Activated CD4-positive, alpha-beta T cell treated with anti-CD3 and anti-CD28 coated beads, Interleukin-10, Interleukin-2, amounts not matched to agents 100 ng/mL and 50 ng/mL, durations not matched to agents 16 hours and 8 hours (primary cell): ENCODE results near the gene MIPOL1.
"Not testable (repeated sequence)": the region's sequence is repeated elsewhere in the genome, so short reads cannot be mapped to it uniquely, and the experiment has no call there.

Experiments
- DNase-seq: peaks from one replicate; pipeline ENCODE4 v3.0.0-alpha.2; 2020

The MIPOL1 gene, protein sequence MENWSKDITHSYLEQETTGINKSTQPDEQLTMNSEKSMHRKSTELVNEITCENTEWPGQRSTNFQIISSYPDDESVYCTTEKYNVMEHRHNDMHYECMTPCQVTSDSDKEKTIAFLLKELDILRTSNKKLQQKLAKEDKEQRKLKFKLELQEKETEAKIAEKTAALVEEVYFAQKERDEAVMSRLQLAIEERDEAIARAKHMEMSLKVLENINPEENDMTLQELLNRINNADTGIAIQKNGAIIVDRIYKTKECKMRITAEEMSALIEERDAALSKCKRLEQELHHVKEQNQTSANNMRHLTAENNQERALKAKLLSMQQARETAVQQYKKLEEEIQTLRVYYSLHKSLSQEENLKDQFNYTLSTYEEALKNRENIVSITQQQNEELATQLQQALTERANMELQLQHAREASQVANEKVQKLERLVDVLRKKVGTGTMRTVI

DNA sequence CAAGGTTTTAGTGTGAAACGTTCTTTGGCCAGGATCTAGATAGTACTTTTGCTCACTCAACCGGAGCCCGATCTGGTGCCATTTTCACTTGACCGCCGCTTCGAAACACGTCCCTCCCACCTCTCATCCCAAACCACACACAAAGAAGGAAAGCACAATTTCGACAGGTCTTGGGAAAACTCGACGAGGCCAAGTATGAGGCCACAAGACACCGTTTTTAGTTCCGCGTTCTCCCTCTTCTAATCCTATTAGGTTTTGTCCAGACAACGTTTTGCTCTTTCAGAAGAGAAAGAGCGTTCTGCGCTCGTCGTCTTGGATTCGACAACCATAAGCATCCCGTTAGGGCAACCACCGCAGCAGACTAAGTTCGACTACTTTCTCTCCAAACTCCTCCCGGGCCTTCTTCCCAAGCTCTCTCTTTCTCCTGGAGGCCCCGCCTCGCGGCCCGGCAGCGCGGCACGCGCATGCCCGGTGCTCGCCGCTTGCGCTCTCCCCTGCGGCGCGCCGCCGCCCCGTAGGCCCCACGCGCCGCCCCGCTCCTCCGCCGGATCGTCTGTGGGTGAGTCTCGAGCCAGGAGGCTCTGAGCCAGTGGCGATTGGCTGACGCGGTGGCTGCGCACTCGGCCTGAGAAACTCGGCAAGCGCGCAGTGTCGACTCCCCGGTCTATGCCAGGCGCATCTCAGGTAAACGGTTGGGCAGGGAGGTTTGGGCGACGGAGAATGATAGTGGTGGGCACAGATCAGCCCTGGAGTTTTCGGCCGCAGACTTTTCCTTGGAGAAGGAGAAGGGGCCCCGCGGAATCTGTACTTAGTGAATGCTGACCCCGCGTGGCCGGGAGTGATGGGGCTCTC, at the start of gene MIPOL1:
TSS of gene MIPOL1 (plus strand) at position 517 of the 852 bp plus-strand sequence. CDS start 49,952 bp downstream, outside the sequence.
- DNase-seq, result peak; percentile 14

GRCh38 chr14:37150414-37150813, 47.3 kb upstream of the MIPOL1 start:
- peak; percentile 14 for DNase-seq

DNA sequence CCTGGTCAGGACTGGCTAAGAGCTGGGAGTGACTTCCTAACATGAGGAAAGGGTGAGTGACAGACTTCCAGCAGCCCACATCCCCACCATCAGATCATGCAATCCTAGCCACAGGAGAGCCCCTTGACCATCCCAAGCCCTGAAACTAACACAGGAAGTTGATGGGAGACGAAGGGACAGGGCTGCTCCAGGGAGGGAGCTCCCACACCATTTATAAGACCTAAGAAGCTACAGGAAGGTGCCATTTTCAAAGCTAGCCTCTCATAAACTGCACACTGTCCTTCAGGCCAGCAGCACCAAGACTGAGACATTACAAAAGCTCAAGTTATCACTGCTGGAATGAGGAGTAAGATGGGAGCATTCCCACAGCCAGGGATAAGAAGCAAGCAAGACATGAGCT, 44.7 kb upstream of the MIPOL1 start:
- DNase-seq, result no peak

GRCh38 chr14:37153483-37153882, 44.3 kb upstream of the MIPOL1 start:
- DNase-seq, result no peak

- no peak for DNase-seq
Measured at GRCh38 chr14:37157987-37158386, 39.8 kb upstream of the MIPOL1 start.

DNA sequence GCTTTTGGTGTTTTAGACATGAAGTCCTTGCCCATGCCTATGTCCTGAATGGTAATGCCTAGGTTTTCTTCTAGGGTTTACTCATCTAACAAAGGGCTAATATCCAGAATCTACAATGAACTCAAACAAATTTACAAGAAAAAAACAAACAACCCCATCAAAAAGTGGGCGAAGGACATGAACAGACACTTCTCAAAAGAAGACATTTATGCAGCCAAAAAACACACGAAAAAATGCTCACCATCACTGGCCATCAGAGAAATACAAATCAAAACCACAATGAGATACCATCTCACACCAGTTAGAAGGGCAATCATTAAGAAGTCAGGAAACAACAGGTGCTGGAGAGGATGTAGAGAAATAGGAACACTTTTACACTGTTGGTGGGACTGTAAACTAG, 35.4 kb upstream of the MIPOL1 start:
- not testable (repeated sequence) for DNase-seq

GRCh38 chr14:37165794-37166193, 31.9 kb upstream of the MIPOL1 start:
- no peak for DNase-seq

GRCh38 chr14:37167151-37168047, 30.3 kb upstream of the MIPOL1 start:
- DNase-seq, result no peak

DNA sequence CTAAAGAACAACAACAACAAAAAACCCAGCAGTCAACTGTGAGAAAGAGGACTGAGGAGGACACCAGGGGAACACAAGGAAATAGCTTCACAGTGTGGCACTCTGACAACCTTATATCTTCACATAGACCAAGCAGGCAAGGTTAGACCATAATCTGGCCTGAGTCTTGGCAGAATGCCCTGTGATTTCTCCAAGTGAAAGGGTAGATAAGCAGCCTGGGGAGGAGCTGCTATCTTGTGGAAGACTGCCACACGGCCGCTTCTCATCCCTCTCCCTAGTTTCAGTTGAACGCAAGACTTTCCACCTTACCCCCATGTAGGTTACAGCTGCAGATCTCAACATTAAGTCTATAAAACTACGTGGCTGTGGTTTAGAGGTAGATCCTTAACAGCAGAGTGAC, 29.0 kb upstream of the MIPOL1 start:
- DNase-seq, result no peak

GRCh38 chr14:37170237-37170636, 27.5 kb upstream of the MIPOL1 start:
- DNase-seq, result no peak

DNA sequence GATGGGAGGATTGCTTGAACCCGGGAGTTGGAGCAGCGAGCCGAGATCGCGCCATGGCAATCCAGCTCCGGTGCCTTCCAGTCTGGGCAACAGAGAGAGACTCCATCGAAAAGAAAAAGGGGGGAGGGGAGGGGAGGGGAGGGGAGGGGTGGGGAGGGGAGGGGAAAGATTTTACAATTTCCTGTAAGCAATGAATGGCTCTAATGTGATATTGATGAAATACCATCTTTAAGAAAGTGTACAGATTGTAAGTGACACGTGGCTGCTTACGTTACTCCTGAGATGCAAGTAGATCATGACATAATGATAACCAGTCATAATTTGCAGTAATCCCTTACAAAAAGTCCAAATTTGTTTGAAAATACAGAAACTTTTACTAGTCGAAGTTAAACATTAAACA, 26.7 kb upstream of the MIPOL1 start:
- DNase-seq, result no peak

DNA sequence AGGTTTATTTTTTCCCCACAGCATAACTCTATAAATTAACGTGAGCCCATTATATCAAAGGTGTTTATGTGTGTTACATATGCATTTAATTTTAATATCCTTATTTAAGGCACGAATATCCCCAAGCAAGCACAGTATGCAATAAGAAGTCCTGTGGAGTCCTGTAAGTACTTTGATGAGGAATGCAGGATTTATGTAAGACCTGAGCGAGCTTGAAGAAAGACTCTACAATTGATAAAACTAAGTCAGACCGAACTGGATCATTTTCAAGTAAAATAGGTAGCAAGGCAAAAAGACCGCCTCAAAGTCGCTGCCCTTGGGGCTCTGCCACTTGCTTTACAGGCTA, 26.1 kb upstream of the MIPOL1 start:
- no peak for DNase-seq

DNA sequence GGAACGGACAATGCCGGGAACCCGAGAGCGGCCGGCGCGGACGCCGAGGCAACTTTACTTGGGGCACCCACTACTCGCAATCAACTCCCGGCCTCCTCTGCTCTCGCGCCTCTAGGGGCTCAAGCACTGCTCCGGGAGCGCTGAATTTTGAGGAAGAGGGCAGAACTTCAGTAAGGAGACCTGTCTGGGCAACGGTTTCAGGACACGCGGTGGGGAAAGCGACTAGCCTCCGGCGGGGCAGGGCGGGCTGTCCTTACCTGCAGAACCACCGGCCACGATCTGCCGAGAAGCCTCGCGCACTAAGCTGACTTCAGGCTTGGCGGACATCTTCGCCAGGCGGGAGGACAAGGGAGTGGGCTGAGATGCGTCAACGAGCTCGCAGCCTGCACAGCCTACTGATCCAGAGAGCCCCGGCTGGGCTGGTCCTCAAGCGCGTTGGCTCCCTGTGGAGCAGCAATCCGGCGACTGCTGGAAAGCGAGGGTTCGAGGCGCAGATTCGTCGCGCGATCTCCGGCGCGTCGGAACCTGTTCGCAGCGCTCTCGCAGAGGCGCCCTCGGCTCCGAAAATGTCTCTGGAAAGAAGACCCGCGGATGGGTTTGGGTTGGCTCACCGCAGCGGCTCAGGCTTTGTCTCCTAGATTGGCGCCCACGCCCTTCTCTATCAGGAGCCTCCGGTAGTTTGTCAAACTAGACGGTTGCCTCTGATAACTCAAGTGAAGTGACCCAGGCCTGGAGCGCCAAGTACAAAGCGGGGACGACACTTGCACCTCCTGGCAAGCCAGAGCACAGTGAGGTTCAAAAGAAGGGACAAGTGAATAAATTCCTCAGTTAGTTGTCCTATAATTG, 25.5 kb upstream of the MIPOL1 start, which contains the start of gene SLC25A21:
TSS of gene SLC25A21 (minus strand) at position 583 of the 846 bp plus-strand sequence.
- peak; percentile 3 for DNase-seq

- no peak for DNase-seq
Measured at GRCh38 chr14:37172936-37173614, 24.7 kb upstream of the MIPOL1 start.

DNA sequence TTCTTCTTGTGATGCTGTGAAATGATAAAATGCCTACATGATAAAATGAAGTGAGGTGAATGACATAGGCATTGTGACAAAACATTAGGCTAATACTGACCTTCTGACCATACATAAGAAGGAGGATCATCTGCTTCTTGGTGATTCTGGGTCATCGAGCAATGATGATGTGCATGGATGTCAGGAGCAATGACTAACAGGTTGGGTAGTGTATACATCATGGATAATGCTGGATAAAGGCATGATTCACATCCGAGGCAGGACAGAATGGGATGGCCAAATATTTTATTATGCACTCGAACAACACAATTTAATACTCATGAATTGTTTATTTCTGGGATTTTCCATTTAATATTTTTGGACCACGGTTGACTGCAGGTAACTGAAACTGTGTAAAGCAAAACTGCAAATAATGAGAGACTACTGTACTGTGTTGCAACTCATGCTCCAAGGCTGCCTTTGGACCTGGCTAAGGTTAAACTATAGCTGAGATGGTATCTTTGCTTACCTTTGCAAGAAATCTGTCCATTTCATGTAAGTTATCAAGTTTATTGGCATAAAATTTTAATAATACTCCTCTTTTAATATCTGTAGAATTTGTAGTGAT, 17.7 kb upstream of the MIPOL1 start:
- no peak for DNase-seq

DNA sequence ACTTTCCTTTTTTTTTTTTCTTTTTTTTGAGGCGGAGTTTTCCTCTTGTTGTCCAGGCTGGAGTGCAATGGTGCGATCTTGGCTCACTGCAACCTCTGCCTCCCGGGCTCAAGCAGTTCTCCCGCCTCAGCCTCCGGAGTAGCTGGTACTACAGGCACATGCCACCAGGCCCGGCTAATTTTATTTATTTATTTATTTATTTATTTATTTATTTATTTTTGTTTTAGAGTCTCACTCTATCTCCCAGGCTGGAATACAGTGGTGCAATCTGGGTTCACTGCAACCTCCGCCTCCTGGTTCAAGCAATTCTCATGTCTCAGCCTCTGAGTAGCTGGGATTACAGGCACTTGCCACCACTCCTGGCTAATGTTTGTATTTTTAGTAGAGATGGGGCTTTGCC, 16.9 kb upstream of the MIPOL1 start:
- DNase-seq, result not testable (repeated sequence)

DNA sequence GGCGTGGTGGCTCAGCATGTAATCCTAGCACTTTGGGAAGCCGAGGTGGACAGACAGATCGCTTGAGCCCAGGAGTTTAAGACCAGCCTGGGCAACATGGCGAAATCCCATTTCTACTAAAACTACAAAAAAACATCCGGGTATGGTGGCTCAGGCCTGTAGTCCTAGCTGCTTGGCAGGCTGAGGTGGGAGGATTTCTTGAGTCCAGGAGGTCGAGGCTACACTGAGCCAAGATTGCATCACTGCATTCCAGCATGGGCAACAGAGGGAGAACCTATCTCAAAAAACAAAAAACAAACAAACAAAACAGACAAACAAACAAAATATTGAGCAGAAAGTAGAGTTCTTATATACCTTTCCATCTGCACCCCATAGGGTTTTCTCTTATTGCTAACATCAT, 16.3 kb upstream of the MIPOL1 start:
- no peak for DNase-seq

- DNase-seq, result not testable (repeated sequence)
Measured at GRCh38 chr14:37184520-37184919, 13.2 kb upstream of the MIPOL1 start.

- no peak for DNase-seq
Measured at GRCh38 chr14:37185670-37186069, 12.1 kb upstream of the MIPOL1 start.

DNA sequence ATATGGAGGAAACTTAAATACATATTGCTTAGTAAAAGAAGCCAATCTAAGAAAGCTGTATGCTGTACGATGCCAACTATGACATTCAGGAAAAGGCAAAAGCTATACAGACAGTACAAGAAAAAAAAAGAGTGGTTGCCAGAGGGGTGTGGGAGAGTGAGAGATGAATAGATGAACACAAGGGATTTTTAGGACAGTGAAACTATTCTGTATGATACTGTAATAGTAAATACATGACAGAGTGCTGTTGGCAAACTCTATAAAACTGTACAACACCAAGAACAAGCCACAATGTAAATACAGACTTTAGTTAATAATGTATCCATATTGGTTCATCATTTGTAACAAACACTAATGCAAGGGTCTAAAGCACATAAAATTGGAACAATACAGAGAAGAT, 10.9 kb upstream of the MIPOL1 start:
- DNase-seq, result no peak

- no peak for DNase-seq
Measured at GRCh38 chr14:37187294-37187693, 10.4 kb upstream of the MIPOL1 start.
